ENCODE results near the gene ITIH5.

ITIH5 gene

DNA sequence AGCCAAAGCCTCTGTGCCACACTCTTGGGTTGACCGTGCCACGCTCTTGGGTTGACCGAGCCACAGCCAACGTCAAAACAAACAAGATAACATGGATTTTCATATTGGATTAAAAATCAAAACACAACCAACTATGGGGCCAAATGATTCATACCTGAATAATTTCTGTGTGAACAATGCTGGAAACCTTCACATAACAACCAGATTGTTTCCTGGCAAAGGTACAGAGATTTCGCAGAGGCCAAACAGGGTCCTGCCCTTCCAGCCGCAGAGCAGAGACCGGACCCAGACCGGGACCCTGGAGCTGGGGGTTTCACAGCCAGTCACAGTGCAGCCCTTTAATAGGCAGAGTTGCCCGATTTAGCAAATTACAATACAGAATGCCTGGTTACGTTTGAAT is 40.5 kb downstream of the ITIH5 start:
- Histone ChIP-seq H3K27ac (ENCODE audit: insufficient read depth in 1 of 2, low read depth in 1 of 2, low read length in 2 of 2, poor library complexity in 1 of 2, severe bottlenecking in 2 of 2) (no peak overlapping the region), H3K27me3 (replicated peaks in 2 of 5; ENCODE audit: control insufficient read depth in 4 of 5, insufficient read depth in 5 of 5, low read length in 4 of 5) (no peaks in the 10 kb centered on the region), H3K9me3 (ENCODE audit: control extremely low read depth in 1 of 5, control insufficient read depth in 4 of 5, insufficient read depth in 2 of 5, low read depth in 1 of 5, low read length in 4 of 5) (no peaks in the 10 kb centered on the region), H3K4me3 (ENCODE audit: control insufficient read depth in 1 of 7, extremely low read depth in 1 of 7, insufficient read depth in 4 of 7, low read depth in 2 of 7, low read length in 6 of 7) (no peak overlapping the region), H3K4me1 (ENCODE audit: control extremely low read depth in 1 of 4, control insufficient read depth in 4 of 4, insufficient read depth in 4 of 4, low read length in 3 of 4) (peaks cover 0 to 4% (median 2%) of the 10 kb centered on the region in 4 experiments), H3K36me3 (ENCODE audit: control insufficient read depth in 4 of 4, insufficient read depth in 4 of 4, low read length in 3 of 4) (no peaks in the 10 kb centered on the region)
- DNase-seq = no peak
- POLR2A ChIA-PET = no interaction called here
- 82% methylated on average over 6 of the region's 10 CpGs for WGBS (ENCODE audit: insufficient coverage)
- CTCF ChIA-PET = no interaction called here

DNA sequence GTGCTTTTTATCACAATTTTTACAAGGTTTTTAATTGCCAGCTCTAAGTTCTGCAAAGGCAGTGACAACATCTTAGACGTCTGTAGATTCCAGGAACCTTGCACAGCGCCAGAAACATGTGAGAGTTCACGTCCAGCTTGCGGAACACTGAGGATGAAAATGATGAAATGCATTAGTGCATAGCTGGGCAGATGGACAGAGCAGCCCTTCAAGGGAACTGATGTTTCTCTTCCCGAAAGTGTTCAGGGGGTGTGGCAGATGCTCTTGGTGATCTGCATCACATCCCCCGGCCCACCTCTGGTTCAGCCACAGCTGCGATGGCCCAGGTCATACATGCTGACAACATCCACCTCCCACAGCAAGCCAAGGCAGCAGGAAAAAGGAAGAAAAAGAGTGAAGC is 40.9 kb downstream of the ITIH5 start:
- CTCF ChIA-PET = no interaction called here
- peaks cover 0 to 4% (median 2%) of the 10 kb centered on the region in 4 experiments for H3K4me1 ChIP-seq (ENCODE audit: control extremely low read depth in 1 of 4, control insufficient read depth in 4 of 4, insufficient read depth in 4 of 4, low read length in 3 of 4)
- no peak for DNase-seq
- POLR2A ChIA-PET = no interaction called here
- H3K4me3 ChIP-seq (ENCODE audit: control insufficient read depth in 1 of 7, extremely low read depth in 1 of 7, insufficient read depth in 4 of 7, low read depth in 2 of 7, low read length in 6 of 7) = no peak overlapping the region
- no peaks in the 10 kb centered on the region for H3K36me3 ChIP-seq (ENCODE audit: control insufficient read depth in 4 of 4, insufficient read depth in 4 of 4, low read length in 3 of 4)
- H3K27ac ChIP-seq (ENCODE audit: insufficient read depth in 1 of 2, low read depth in 1 of 2, low read length in 2 of 2, poor library complexity in 1 of 2, severe bottlenecking in 2 of 2) = no peak overlapping the region
- no peaks in the 10 kb centered on the region for H3K9me3 ChIP-seq (ENCODE audit: control extremely low read depth in 1 of 5, control insufficient read depth in 4 of 5, insufficient read depth in 2 of 5, low read depth in 1 of 5, low read length in 4 of 5)
- H3K27me3 ChIP-seq (replicated peaks in 2 of 5; ENCODE audit: control insufficient read depth in 4 of 5, insufficient read depth in 5 of 5, low read length in 4 of 5) = no peaks in the 10 kb centered on the region
- 94% methylated on average over 4 of the region's 7 CpGs for WGBS (ENCODE audit: insufficient coverage)

DNA sequence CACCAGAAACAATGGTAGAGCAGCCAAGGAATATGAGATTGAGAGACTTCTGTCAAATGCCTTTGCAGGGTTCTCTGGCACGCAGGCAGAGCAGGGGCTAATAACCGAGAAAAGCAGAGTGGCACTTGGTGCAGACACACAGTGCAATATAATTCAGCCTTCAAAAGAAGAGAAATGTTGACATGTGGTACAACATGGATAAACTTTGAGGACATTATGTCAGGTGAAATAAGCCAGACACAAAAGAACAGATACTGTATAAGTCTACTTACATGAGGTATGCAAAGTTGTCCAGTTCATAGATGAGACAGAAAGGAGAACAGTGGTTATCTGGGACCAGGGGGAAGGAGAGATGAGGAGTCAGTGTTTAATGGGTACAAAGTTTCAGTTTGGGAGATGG is 41.8 kb downstream of the ITIH5 start:
- no peak overlapping the region for H3K27ac ChIP-seq (ENCODE audit: insufficient read depth in 1 of 2, low read depth in 1 of 2, low read length in 2 of 2, poor library complexity in 1 of 2, severe bottlenecking in 2 of 2)
- H3K4me3 ChIP-seq (ENCODE audit: control insufficient read depth in 1 of 7, extremely low read depth in 1 of 7, insufficient read depth in 4 of 7, low read depth in 2 of 7, low read length in 6 of 7) = no peak overlapping the region
- WGBS (ENCODE audit: insufficient coverage) = 100% methylated on average over 2 of the region's 2 CpGs
- no peaks in the 10 kb centered on the region for H3K9me3 ChIP-seq (ENCODE audit: control extremely low read depth in 1 of 5, control insufficient read depth in 4 of 5, insufficient read depth in 2 of 5, low read depth in 1 of 5, low read length in 4 of 5)
- H3K4me1 ChIP-seq (ENCODE audit: control extremely low read depth in 1 of 4, control insufficient read depth in 4 of 4, insufficient read depth in 4 of 4, low read length in 3 of 4) = peaks cover 0 to 4% (median 2%) of the 10 kb centered on the region in 4 experiments
- H3K27me3 ChIP-seq (replicated peaks in 2 of 5; ENCODE audit: control insufficient read depth in 4 of 5, insufficient read depth in 5 of 5, low read length in 4 of 5) = no peaks in the 10 kb centered on the region
- POLR2A ChIA-PET = no interaction called here
- CTCF ChIA-PET = interaction anchor here (0.9 to 3.4 kb wide), 2 partner anchors 62 to 99 kb away, joined by 3 to 13 read pairs; no protein-coding TSS in a partner anchor
- no peak for DNase-seq
- H3K36me3 ChIP-seq (ENCODE audit: control insufficient read depth in 4 of 4, insufficient read depth in 4 of 4, low read length in 3 of 4) = no peaks in the 10 kb centered on the region

DNA sequence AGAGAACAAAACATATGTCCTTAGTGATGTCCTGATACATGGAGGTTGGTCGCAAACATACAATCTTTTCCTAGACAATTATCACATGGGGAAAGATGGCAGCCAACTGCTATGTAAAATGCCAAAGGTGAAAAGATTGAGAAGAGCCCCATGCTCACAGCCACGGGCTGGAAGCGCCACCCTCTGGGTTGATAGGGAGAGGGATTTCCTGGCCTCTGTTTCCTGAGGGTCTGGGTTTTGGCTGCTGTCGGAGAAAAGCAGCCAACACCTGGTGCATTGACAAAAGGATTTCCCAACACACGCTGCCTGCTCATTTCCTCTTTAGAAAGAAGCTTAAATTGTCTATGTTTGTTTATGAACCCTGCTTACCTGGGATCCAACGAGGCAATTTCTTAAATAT is 43.8 kb downstream of the ITIH5 start:
- no peak overlapping the region for H3K4me3 ChIP-seq (ENCODE audit: control insufficient read depth in 1 of 7, extremely low read depth in 1 of 7, insufficient read depth in 4 of 7, low read depth in 2 of 7, low read length in 6 of 7)
- H3K27me3 ChIP-seq (replicated peaks in 2 of 5; ENCODE audit: control insufficient read depth in 4 of 5, insufficient read depth in 5 of 5, low read length in 4 of 5) = no peaks in the 10 kb centered on the region
- ChIA-PET CTCF (interaction anchor here (1.4 to 3.4 kb wide), 5 partner anchors 10 to 107 kb away, joined by 3 to 13 read pairs (median 5); partner anchors contain the start of gene ITIH5), POLR2A (no interaction called here)
- H3K36me3 ChIP-seq (ENCODE audit: control insufficient read depth in 4 of 4, insufficient read depth in 4 of 4, low read length in 3 of 4) = no peaks in the 10 kb centered on the region
- DNase-seq = peak; percentile 13 to 31 (median 29)
- no peak overlapping the region for H3K27ac ChIP-seq (ENCODE audit: insufficient read depth in 1 of 2, low read depth in 1 of 2, low read length in 2 of 2, poor library complexity in 1 of 2, severe bottlenecking in 2 of 2)
- WGBS (ENCODE audit: insufficient coverage) = 0% methylated on average over 1 of the region's 6 CpGs
- H3K9me3 ChIP-seq (ENCODE audit: control extremely low read depth in 1 of 5, control insufficient read depth in 4 of 5, insufficient read depth in 2 of 5, low read depth in 1 of 5, low read length in 4 of 5) = no peaks in the 10 kb centered on the region
- H3K4me1 ChIP-seq (ENCODE audit: control extremely low read depth in 1 of 4, control insufficient read depth in 4 of 4, insufficient read depth in 4 of 4, low read length in 3 of 4) = peaks cover 0 to 10% (median 4%) of the 10 kb centered on the region in 4 experiments

DNA sequence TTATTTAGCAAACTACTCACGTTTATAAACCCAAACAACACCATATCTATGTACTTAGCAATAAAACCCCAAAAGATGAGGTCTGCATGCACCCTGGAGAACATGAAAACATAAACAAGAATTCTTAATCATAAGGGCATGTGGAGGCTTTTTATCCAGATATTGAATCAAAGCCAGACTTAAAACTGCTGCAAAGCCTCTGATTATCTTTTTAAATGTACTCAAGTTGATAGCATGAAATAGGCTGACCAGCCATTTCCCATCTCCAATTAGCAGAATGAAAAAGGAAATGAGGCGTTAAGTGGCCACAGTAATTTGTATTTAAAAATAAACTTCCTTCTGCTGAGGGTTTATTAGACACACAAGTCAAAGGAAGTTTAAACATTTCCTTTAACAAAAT is 48.3 kb downstream of the ITIH5 start:
- CTCF ChIA-PET = no interaction called here
- peaks cover 0 to 10% (median 4%) of the 10 kb centered on the region in 4 experiments for H3K4me1 ChIP-seq (ENCODE audit: control extremely low read depth in 1 of 4, control insufficient read depth in 4 of 4, insufficient read depth in 4 of 4, low read length in 3 of 4)
- H3K4me3 ChIP-seq (ENCODE audit: control insufficient read depth in 1 of 7, extremely low read depth in 1 of 7, insufficient read depth in 4 of 7, low read depth in 2 of 7, low read length in 6 of 7) = no peak overlapping the region
- no peaks in the 10 kb centered on the region for H3K9me3 ChIP-seq (ENCODE audit: control extremely low read depth in 1 of 5, control insufficient read depth in 4 of 5, insufficient read depth in 2 of 5, low read depth in 1 of 5, low read length in 4 of 5)
- no peak for DNase-seq
- no peak overlapping the region for H3K27ac ChIP-seq (ENCODE audit: insufficient read depth in 1 of 2, low read depth in 1 of 2, low read length in 2 of 2, poor library complexity in 1 of 2, severe bottlenecking in 2 of 2)
- no peaks in the 10 kb centered on the region for H3K36me3 ChIP-seq (ENCODE audit: control insufficient read depth in 4 of 4, insufficient read depth in 4 of 4, low read length in 3 of 4)
- POLR2A ChIA-PET = no interaction called here
- 60% methylated on average over 1 of the region's 2 CpGs for WGBS (ENCODE audit: insufficient coverage)
- H3K27me3 ChIP-seq (replicated peaks in 2 of 5; ENCODE audit: control insufficient read depth in 4 of 5, insufficient read depth in 5 of 5, low read length in 4 of 5) = no peaks in the 10 kb centered on the region

DNA sequence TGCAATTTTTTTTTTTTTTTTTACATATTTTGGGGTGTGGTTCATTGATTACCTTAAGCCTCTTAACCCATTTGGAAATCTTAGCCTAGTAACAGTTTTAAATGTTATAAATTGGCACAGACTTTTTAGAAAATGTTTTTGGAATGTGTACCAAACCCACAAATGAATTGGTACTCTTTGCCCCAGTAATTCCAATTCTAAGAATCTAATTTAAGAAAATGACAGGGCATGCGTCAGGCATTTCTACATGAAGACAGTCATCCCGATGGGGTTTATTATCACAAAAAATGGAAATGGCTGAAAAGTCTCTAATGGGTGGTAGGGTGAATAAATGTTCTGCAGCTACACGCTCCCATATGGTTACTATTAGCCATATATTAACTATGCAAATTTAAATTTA is 54.9 kb downstream of the ITIH5 start:
- ChIA-PET CTCF (no interaction called here), POLR2A (no interaction called here)
- Histone ChIP-seq H3K4me3 (ENCODE audit: control insufficient read depth in 1 of 7, extremely low read depth in 1 of 7, insufficient read depth in 4 of 7, low read depth in 2 of 7, low read length in 6 of 7) (no peak overlapping the region), H3K27me3 (replicated peaks in 2 of 5; ENCODE audit: control insufficient read depth in 4 of 5, insufficient read depth in 5 of 5, low read length in 4 of 5) (no peaks in the 10 kb centered on the region), H3K36me3 (ENCODE audit: control insufficient read depth in 4 of 4, insufficient read depth in 4 of 4, low read length in 3 of 4) (no peaks in the 10 kb centered on the region), H3K27ac (ENCODE audit: insufficient read depth in 1 of 2, low read depth in 1 of 2, low read length in 2 of 2, poor library complexity in 1 of 2, severe bottlenecking in 2 of 2) (no peak overlapping the region), H3K4me1 (ENCODE audit: control extremely low read depth in 1 of 4, control insufficient read depth in 4 of 4, insufficient read depth in 4 of 4, low read length in 3 of 4) (no peaks in the 10 kb centered on the region), H3K9me3 (ENCODE audit: control extremely low read depth in 1 of 5, control insufficient read depth in 4 of 5, insufficient read depth in 2 of 5, low read depth in 1 of 5, low read length in 4 of 5) (no peaks in the 10 kb centered on the region)
- DNase-seq = no peak
- no CpG with 5 or more reads among the region's 3 CpGs for WGBS (ENCODE audit: insufficient coverage)

DNA sequence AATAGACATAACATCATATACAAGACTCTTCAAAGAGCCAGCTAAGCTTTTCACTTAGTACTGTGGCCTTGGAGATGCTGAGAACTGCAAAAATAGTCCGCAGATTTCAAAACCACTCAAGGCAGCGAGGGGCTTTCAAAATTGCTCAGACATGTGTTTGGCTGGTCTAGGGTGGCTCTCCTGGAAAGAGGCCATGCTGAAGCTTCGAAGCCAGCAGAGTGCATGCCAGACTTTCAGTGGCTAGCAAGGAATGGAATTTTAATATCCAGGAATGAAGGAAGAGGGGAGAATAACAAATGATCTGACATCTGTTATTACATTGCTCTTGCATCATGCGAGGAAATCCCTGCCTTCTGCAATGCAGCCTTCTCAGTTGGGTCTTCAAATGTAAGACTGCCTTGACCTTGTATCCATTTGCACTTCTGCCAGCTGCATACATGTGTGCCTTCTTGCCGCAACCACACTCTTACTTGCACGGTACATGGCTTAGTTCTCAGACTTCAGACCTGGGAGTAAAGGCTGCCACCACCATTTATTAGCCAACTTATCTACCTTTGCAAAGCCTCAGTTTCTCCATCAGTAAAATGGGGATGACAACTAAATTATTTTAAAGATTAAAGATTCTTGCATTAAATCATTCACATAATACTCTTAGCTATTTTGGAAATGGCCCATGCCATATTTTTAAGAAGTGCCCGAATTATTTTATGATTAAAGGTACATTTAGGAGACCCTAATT is 55.9 kb downstream of the ITIH5 start:
- Histone ChIP-seq H3K27ac (ENCODE audit: insufficient read depth in 1 of 2, low read depth in 1 of 2, low read length in 2 of 2, poor library complexity in 1 of 2, severe bottlenecking in 2 of 2) (no peak overlapping the region), H3K27me3 (replicated peaks in 2 of 5; ENCODE audit: control insufficient read depth in 4 of 5, insufficient read depth in 5 of 5, low read length in 4 of 5) (no peaks in the 10 kb centered on the region), H3K4me3 (ENCODE audit: control insufficient read depth in 1 of 7, extremely low read depth in 1 of 7, insufficient read depth in 4 of 7, low read depth in 2 of 7, low read length in 6 of 7) (no peak overlapping the region), H3K36me3 (ENCODE audit: control insufficient read depth in 4 of 4, insufficient read depth in 4 of 4, low read length in 3 of 4) (no peaks in the 10 kb centered on the region), H3K4me1 (ENCODE audit: control extremely low read depth in 1 of 4, control insufficient read depth in 4 of 4, insufficient read depth in 4 of 4, low read length in 3 of 4) (no peaks in the 10 kb centered on the region), H3K9me3 (ENCODE audit: control extremely low read depth in 1 of 5, control insufficient read depth in 4 of 5, insufficient read depth in 2 of 5, low read depth in 1 of 5, low read length in 4 of 5) (no peaks in the 10 kb centered on the region)
- ChIA-PET CTCF (no interaction called here), POLR2A (no interaction called here)
- no peak for DNase-seq
- WGBS (ENCODE audit: insufficient coverage) = 96% methylated on average over 6 of the region's 7 CpGs
